Activated T-cell treated with anti-CD3 and anti-CD28 coated beads for 48 hours (primary cell): ENCODE results near the gene TADA2A.

ENCODE experiments used
- DNase-seq: peaks from one replicate; pipeline ENCODE4 v3.0.0-alpha.2; 2020; ENCODE audit warnings: low read depth

TADA2A gene

GRCh38 chr17:37527249-37527851 lies 120.7 kb downstream of the TADA2A start:
- no peak for DNase-seq
